Measurements from ENCODE around the gene POLR2B.
"Not testable (repeated sequence)": the region's sequence is repeated elsewhere in the genome, so short reads cannot be mapped to it uniquely, and the experiment has no call there.

POLR2B gene

DNA sequence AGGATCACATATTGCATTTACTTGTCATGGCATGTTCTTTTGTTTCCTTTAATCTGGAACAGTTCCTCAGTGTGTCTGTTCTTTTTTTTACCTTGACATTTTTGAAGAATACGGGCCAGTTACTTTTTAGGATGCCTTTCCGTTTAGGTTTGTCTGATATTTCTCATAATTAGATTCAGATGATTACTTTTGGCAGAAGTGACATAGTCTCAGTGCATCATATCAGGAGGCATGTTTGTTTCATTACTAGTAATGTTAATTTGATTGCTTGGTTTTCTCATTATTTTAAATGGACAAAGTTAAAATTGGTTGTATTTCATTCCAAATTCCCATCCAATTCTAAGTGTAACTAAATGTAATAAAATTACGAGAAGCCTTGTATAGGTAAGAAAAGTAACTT lies 8.3 kb downstream of the POLR2B start:
- no peak for DNase-seq (ENCODE audit: low spot score)

DNA sequence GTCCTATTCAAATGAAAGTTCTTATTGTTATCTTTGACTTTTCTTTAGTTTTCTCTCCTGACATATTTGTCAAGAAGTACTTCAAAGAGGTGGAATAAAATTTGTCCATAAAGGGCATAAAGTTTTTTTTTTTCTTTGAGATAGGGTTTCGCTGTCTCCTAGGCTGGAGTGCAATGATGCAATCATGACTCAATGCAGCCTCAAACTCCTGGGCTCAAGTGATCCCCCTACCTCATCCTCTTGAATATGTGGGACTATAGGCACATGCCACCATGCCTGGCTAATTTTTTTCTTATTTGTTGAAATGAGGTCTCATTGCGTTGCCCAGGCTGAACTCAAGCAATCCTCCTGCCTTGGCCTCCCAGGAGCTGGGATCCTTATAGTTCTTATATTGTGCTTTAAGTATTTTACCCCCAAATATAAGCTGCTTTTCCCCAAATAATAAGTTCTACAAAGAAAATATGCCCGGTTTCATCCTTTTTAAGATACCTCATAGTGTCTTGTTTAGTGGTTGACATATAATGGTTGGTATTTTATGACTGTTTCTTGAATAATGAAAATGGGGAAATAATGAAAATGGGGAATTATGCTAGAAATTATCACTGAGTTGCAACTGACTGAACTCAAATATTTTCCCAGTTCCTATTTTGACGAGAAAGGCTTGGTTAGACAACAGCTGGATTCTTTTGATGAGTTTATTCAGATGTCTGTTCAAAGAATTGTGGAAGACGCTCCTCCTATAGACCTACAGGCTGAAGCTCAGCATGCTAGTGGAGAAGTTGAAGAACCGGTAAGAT lies 11.6 kb downstream of the POLR2B start:
- DNase-seq (ENCODE audit: low spot score), result no peak

DNA sequence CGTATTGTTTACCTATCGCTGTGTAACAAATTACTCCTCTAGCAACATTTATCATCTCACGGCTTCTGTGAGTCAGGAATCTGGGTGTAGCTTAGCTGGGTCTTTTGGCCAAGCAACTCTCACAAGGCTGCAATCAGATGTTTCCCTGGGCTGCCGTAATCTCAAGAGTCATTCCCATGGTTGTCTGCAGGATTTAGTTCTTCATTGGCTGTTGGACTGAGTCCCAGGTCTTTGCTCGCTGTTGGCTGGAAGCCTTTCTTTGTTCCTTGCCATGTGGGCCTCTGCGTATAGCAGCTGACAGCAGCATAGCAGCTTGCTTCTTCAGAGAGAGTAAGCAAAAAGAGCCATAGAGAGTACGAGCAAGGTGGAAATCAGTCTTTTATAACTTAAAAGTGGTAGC lies 16.8 kb downstream of the POLR2B start:
- DNase-seq (ENCODE audit: low spot score), result peak; percentile 91

DNA sequence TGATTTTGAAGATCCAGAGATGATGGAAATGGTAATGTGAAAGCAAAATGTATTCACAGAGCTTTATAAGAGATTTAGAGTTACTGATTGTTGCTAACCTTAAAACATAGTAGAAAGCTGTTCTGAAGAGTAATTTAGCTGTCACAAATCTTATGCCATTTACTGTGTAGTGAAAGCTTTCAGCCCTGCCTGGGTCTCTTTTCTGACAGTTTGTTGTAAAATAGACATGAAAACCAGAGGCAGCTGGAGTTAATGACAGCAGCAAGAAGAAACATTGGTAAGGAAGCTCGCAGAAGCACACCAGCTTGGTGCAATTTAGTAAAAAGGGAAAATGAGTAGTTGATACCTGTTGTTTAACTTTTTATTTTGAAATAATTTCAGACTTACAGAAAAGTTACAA lies 21.1 kb downstream of the POLR2B start:
- DNase-seq (ENCODE audit: low spot score), result no peak

DNA sequence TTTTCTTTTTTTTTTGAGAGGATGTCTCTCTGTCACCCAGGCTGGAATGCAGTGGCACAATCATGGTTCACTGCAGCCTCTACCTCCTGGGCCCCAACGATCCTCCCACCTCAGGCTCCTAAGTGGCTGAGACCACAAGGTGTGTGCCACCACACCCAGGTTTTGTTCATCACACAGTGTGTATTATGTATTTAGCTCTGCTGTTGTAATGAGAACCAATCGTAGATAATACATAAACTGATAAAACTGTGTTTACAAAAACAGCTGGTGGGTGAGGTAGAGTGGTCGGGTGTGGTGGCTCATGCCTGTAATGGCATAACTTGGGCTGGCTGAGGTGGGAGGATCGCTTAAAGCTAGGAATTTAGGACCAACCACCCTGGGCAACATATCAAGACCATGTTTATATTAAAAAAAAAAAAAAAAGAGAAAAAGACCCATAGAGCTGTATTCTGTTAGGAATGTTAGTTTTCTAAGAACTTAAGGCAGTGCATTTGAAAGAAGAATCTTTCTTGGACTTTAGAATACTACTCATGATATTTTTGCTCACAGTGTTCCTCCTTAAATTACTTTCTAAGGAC lies 34.9 kb downstream of the POLR2B start:
- no peak for DNase-seq (ENCODE audit: low spot score)

DNA sequence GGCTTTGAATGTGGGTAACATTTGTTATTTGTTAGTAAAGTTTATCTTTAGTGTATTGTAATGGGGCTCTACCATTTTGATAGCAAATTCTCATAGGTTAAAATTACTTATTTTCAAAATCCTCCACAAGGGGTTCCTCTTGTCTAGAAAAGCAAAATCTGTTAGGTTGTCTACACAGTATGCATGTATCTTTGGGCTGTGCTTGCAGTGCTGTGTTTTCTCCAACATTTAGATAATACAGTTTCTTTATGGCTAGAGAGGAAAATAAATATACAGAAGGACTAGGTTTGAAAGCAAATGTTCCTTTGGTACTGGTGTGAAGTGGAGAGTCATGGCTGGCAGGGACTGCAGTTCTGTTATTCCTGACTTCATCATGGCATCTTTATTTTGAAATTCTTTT lies 40.3 kb downstream of the POLR2B start:
- DNase-seq (ENCODE audit: low spot score), result no peak

DNA sequence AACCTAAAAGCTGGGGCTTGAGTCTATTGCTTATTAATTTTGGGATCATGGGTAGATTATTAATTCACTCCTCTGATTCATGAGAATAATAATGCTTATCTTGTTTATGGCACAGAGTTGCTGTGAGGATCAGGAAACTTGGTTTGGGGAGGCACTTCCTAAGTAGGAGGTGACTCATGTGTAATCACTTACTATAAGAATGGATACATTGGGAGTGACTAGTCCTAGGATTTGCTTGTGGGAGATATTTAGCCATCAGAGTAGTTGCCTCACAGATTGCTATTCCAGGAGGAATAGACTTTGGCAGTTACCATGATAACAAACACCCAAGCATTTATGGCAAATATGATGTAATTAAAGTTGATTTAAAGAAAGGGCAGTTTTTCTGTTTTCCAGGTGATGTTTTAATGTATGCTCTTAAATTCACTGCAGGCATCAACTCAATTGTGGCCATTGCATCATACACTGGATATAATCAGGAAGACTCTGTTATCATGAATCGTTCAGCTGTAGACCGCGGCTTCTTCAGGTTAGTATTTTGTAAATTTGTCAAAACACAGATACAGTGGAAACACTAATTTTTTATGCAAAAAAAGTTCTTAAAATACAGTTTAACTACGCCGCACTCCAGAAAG lies 41.9 kb downstream of the POLR2B start:
- no peak for DNase-seq (ENCODE audit: low spot score)

DNA sequence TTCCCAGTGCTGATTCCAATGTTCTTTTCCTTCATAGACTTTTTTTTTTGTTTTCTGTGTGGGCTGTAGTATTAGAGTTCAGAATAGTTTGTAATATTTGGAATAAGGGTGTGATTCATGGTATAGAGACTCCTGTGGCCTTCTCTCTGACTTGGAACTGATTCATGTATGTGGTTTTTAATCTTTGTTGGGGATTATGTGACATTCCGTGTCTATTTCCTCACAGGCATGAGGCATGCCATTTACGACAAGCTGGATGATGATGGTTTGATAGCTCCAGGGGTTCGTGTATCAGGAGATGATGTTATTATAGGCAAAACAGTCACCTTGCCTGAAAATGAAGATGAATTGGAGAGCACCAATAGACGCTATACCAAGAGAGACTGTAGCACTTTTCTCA lies 44.4 kb downstream of the POLR2B start:
- no peak for DNase-seq (ENCODE audit: low spot score)

DNA sequence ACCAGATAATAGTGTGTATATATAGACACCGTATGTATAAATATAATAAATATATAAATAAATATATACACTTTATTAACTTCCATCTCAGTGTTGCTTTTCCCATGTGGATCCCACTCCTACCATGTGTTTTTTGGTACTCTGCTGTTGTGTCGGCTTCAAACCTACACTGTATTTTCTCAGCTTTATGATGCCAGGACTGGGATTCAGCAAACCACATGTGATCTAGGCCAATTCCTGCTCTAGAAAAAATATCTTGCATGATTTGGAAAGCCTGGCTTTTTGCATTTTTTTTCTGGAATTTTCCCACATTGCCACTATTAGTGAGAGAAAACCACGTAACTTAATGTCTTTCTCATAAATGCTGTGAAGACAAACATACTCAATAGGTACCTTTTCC lies 55.8 kb downstream of the POLR2B start:
- no peak for DNase-seq (ENCODE audit: low spot score)

DNA sequence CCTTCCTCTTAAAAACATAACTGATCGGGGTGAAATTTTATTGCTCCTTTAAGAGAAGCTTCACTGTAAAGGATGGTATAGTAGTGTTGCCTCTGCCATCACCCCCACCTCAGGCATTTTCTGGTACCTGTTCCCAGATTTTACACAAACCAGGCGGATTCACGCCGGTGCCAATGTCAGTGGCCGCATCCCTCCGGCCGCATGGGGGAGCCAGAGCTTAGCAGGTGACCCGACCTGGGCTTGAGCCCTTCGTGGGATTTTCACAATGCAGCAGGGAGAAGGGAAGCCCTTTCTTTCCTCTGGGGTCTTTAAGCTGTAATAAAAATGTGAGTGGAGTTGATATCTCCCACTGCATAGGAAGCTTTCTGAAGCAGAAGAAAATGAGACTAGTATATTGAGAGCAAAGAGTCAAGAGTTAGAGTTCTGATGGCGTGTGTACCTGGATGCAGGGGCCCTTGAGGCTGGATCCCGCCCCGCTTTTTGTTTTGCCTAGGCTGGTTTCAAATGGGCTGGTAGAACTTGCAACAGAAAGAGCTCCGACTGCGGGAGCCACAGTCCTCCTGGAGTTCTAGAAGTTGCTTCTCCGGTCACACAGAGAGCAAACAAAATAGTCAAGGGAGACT lies 59.4 kb downstream of the POLR2B start:
- DNase-seq (ENCODE audit: low spot score), result peak; percentile 22

DNA sequence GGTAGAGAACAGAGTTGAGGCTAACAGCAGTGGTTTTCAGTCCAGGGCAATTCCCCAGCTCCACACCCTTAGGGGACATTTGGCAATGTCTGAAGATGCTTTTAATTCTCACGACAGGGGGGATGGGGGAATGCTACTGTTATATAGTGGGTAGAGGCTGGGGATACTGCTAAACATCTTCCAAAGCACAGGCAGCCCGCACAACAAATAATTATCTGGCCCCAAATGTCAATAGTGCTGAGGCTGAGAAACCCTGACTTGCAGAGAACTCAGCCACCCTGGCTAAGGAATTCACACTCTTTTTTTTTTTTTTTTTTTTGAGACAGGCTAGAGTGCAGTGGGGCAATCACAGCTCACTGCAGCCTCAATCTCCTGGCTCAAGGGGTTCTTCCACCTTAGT lies 60.6 kb downstream of the POLR2B start:
- DNase-seq (ENCODE audit: low spot score), result no peak

DNA sequence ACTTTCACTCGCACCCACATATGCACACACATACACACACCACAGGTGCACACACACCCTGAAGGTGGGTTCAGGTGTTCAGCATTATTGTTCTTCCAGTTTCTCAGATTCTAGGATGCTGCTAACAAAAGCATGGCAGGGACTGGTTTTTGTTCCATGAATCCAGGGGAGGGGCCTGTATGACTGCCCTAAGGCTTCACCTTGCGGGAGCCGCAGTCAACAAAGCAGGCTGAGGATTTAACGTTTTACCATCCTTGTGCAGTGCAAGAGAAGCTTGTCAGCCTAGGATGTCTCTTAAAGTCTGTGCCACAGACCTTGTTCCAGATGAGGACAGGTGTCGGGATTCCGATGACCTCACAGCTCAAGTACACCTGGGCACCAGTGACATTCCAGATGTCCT lies 61.8 kb downstream of the POLR2B start:
- DNase-seq (ENCODE audit: low spot score), result no peak

DNA sequence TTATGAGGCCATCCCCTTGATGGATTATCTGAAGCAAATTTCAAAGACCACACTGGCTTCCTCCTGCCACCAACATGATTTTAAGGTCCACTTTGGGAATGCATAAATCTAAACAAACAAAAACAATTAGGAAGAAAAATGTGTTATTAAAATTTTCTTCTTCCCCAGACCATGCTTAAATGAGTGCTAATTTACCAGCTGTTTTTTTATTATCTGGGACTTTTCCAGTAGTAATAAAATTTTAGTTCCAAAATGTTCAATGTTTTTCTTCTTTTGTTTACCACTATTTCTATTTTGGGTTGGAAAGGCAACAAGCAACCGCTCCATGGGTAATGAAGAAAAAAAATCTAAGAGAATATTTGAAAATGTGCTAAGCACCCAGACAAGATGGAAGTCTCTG lies 62.3 kb downstream of the POLR2B start:
- DNase-seq (ENCODE audit: low spot score), result no peak

DNA sequence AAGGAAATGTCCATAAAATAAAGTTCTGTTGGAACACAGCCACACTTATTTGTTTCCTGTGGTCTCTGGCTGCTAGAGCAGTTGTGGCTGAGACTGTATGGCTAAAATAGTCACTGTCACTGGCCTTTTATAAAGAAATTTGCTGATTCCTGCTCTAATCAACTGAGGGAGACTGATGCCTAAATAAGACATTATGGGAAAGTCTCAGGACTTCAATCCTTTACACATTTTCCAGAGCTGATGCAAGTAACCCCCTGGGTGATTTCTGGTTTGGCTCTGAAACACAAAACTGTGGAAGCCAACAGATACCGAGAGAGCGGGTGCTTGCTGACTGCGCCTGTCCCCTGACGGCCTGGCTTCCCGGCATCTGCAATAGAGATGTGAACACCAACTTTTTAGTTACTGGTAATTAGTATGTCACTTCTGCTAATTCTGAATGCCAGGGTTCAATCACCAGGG lies 64.0 kb downstream of the POLR2B start:
- no peak for DNase-seq (ENCODE audit: low spot score)

DNA sequence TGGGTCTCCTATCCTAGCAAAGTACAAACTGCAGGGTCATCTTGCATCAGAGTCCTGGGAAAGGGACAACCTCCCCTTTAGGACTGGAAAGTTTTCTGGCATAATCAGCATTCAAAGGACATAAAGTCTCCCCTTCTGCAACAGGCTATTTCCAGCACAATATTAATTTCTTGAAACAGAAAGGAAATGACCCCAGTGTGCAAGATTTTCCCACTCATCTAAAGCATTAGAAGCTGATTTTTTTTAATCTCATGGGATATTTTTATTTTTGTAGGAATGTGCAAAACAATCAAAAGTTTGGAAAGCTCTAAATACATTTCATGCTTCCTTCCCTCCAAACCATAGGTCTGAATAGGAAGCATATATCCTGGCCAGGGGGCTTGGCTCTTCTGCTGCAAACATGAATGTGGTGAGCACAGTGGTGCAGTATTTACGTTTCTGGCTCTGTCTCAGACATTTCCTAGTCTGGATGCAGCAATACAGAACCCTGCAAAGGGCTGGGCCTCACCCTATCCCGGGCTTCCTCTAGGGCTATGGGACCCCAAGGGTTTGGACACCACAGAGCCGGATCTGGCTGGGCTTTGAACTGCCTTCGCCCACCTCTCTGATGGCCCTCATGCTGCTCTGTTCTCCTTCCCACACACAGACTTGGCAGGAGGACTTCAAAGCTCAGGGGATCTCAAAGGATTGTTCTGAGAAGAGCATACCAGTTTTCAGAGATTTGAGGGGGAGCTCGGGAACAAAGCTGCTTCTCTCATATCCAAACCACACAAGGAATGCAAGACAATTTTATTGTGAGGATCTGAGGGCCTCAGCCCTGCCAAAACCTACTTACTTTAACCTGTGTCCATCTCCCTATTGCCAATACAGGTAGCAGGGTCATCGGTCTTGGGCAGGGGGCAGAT lies 64.9 kb downstream of the POLR2B start:
- no peak for DNase-seq (ENCODE audit: low spot score)

DNA sequence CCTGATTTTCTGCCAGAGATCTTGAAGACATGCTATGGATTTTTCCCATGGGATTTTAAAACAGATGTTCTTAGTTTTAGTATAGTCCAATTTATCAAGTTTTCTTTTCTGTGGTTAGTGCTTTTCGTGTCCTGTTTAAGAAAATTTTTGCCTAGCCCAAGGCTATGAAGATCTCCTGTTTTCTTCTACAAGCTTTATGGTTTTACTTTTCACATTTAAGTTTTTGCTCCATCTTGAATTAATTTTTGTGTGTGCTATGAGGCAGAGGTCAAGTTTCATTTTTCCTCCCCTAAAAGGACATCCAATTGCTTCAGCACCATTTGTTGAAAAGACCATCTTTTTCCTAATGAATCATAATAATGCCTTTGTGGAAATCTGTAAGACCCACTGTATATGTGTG lies 65.6 kb downstream of the POLR2B start:
- no peak for DNase-seq (ENCODE audit: low spot score)

DNA sequence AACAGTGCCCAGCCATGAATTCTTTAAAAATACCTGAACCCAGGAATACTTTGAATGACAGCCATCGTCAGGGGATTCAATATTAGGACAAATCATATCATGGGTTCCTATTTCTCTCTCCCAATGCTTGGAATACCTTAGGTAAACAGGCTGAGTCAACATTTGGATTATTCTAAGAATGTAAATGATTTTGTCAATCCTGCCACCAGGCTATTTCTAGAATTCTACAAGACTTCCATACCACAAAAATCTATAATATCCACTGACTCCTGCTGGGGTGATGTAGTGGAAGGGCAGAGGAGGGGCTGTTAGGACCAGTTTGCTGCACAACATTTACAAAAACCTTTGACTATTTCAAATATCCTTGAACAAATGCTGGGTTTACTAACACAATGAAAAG lies 66.3 kb downstream of the POLR2B start:
- no peak for DNase-seq (ENCODE audit: low spot score)

DNA sequence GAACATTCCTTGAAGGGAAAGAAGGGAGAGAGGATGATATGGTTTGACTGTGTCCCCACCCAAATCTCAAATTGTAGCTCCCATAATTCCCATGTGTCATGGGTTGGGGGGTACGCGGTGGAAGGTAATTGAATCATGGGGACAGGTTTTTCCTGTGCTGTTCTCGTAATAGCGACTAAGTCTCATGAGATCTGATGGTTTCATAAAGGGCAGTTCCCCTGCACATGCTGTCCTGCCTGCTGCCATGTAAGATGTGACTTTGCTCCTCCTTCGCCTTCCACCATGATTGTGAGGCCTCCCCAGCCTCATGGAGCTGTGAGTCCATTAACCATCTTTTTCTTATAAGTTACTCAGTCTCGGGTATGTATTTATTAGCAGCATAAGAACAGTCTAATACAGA lies 68.3 kb downstream of the POLR2B start:
- not testable (repeated sequence) for DNase-seq (ENCODE audit: low spot score)

DNA sequence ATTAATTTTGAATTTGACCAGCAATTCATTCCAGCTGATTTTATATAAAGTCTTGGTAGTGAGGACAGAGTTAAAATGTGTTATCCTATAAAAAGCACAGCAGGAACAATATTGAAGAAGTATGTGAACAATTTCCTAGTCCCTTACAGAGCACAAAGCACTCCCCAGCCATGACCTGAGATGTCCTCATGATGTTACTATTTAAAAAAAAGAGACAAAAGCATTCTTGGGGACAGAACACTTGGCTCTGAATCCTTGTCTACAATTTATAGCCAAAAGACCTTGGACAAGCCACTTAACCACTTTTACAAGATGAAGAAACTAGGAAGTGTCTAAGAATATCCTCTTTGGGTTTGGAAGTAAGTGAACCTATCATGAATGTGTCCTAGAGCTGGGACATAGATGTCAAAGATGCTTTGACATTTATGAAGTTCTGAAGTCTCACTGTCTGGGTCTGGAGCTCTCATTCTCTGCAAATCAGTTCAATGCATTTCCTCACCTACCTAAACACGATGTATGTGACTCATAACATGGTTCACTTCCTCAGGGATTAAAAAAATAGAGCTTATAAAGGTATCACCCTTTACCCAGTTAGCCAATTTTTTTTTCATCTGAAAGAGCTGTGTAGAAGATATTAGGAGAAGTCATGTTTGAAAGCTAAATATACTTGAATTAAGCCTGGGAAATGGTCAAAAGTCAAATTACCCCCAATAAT lies 70.1 kb downstream of the POLR2B start:
- no peak for DNase-seq (ENCODE audit: low spot score)

DNA sequence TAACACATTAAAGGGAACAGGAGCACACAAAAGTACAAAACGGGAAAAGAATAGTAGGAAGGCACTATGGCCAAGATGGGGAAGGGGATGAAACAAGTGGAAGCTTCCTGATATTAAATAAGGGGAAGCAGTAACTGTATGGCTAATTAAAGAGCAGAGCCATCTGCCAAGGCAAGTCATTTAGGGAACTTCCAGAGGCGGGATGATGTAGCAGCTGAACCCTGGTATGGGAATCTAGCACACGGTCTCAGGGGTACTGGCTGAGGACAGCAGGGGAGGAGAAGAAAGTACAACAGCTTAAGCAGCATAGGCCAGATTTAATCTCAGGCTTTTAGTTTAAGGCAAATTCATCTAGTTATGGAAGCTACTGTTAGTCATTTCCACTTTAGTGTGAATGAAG lies 72.4 kb downstream of the POLR2B start:
- DNase-seq (ENCODE audit: low spot score), result peak; percentile 26

DNA sequence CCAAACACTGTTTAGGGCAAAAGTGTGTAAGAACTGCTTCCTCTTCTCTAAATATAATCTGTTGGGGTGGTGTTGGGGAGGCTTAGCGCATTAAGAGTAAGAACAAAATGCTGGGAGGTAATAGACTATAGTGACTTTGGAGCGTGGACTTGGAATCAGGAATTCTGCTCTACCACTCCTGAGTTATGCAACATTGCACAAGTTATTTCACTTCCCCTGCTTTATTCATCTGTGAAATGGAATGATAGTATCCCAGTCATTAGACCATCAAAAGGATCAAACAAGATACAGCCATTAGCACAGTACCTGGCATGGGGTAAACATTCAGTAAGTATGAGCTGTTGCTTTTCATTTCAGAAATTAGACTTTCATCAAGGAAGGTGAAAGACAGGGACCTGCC lies 72.8 kb downstream of the POLR2B start:
- no peak for DNase-seq (ENCODE audit: low spot score)
